VCaP (cell line): ENCODE results near the gene VDR.

Experiments used
- H3K27ac ChIP-seq: fragments of 450-650 bp; 2 replicates; pipeline ENCODE4 v1.5.1; 2017
- CTCF ChIP-seq: fragments of 450-650 bp; conservative IDR thresholded peaks from 2 replicates; pipeline ENCODE4 v1.5.1; 2017; ENCODE audit warnings: mild to moderate bottlenecking, moderate library complexity

VDR gene

GRCh38 chr12:47851303-47851952, 53.4 kb downstream of the VDR start:
- no peak for TF ChIP-seq CTCF

GRCh38 chr12:47850153-47851084, 54.4 kb downstream of the VDR start:
- TF ChIP-seq CTCF, result no peak
- no peak overlapping the region for H3K27ac ChIP-seq

More at GRCh38 chr12:47851303-47851952, 53.4 kb downstream of the VDR start:
- no peak overlapping the region for H3K27ac ChIP-seq

- H3K27ac ChIP-seq, result no peak overlapping the region
Observed at GRCh38 chr12:47849261-47849660, 55.5 kb downstream of the VDR start.

GRCh38 chr12:47848853-47849252, 55.9 kb downstream of the VDR start:
- TF ChIP-seq CTCF, result no peak
- no peak overlapping the region for H3K27ac ChIP-seq

More at GRCh38 chr12:47849261-47849660, 55.5 kb downstream of the VDR start:
- TF ChIP-seq CTCF, result no peak

- no peak for TF ChIP-seq CTCF
- H3K27ac ChIP-seq, result no peak overlapping the region
Observed at GRCh38 chr12:47846294-47846996, 58.3 kb downstream of the VDR start.

- no peak overlapping the region for H3K27ac ChIP-seq
- no peak for TF ChIP-seq CTCF
Observed at GRCh38 chr12:47845081-47845480, 59.7 kb downstream of the VDR start.
